ENCODE data around the gene WDR62.

WDR62 gene

DNA sequence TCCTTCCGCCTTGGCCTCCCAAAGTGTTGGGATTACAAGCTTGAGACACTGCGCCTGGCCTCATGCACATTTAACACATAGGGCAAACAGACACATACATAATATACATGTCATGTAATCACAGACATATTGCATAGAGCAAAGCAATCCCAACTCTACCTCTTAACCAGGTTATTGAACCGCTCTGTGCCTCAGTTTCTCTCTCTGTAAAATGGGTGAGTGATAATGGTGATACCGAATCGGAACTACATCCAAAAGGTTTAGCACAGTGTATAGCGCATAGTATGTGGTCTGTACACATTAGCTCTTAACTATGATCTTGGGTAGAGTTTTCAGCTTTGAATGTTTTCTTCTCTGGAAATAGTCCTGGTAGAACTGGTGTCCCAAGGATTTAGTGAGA lies 89.9 kb downstream of the WDR62 start:
- DNase-seq: no peak

DNA sequence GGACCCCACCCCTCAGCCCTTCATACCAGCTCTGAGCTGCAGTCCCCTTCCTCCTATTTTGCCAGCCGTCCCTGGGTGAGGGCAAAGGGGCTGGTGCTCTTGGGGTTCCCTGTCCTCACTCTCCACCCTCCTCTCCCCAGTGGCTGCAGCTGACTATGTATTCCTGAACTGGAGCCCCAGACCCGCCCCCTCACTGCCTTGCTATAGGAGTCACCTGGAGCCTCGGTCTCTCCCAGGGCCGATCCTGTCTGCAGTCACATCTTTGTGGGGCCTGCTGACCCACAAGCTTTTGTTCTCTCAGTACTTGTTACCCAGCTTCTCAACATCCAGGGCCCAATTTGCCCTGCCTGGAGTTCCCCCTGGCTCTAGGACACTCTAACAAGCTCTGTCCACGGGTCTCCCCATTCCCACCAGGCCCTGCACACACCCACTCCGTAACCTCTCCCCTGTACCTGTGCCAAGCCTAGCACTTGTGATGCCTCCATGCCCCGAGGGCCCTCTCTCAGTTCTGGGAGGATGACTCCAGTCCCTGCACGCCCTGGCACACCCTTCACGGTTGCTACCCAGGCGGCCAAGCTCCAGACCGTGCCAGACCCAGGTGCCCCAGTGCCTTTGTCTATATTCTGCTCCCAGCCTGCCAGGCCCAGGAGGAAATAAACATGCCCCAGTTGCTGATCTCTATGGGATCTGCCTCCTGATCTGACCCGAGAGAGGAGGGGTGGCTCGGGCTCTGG lies 95.1 kb downstream of the WDR62 start:
- DNase-seq: no peak

DNA sequence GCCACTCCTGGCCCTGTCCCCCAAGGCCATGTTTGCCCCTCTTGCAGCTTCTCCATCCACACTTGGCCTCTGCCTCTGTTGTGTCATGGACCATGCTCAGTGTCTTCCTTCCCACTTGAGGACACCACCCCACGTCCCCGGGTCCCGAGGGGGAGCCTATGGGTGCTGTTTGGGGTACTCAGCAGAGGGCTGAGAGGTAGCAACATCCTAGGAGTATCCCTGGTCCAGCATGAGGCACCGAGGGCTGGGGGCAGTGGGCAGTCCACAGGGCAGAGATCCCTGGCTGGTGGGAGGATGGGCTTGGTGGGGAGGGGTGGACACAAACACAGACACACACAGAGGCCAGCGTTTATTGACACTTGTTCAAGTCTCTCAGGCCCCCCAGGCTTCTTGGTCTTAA lies 95.9 kb downstream of the WDR62 start:
- no peak for DNase-seq

DNA sequence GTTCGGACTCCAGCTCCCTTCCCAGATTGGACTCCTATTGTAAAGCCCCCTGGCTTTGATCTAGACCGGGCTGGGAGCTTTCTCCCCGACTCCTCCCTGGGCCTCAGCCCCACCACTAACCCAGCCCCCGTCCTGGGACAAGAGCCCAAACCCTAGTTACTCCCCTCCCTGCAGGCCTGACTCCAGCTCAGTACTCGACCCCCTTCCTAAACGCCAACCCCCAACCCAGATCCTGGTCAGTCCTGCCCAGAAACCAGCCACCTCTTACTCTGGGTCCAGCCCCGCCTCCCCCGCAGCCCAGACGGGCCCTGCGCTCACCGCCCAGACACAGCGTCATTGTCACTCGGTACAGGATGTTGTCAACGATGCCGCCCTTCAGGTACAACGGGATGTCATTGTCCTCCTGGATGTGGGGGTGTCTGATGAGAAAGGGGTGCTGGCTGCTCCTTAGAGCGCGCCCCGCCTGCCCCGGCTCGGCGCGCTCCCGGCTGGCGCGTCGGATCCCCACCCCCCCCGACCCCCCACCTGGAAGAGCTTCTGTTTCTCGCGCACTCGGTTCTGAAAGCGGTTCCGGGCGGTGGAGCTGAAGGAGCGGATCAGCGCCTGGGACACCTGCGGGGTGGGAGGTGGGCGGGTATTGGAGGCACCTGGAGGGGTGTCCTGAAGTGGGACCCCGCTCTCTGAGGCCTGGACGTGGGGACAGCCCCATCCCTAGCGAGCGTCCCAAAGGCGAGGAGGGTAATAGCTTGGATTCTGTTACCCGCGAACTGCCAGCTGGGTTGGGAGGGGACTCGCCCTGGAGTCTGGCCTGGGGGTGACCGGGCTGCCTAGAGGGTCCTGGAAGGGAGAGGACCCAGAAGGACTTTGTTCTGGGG lies 96.7 kb downstream of the WDR62 start:
- DNase-seq: no peak

DNA sequence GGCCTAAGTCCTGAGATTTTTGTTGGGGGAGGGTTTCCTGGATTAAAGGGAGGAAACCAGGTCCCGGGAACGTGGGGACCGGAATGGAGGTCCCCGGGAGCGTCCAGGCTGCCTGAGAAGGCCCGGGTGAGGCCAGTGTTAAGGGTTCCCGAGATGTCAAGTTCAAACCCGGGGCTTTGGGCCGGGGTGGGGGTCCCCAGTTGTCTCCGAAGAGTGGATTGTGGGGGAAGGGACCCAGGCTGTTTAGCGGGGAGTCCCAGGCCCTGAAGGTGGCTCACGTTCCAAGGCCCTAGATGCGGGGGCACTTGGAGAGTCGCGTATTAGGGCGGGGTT lies 97.3 kb downstream of the WDR62 start:
- no peak for DNase-seq

DNA sequence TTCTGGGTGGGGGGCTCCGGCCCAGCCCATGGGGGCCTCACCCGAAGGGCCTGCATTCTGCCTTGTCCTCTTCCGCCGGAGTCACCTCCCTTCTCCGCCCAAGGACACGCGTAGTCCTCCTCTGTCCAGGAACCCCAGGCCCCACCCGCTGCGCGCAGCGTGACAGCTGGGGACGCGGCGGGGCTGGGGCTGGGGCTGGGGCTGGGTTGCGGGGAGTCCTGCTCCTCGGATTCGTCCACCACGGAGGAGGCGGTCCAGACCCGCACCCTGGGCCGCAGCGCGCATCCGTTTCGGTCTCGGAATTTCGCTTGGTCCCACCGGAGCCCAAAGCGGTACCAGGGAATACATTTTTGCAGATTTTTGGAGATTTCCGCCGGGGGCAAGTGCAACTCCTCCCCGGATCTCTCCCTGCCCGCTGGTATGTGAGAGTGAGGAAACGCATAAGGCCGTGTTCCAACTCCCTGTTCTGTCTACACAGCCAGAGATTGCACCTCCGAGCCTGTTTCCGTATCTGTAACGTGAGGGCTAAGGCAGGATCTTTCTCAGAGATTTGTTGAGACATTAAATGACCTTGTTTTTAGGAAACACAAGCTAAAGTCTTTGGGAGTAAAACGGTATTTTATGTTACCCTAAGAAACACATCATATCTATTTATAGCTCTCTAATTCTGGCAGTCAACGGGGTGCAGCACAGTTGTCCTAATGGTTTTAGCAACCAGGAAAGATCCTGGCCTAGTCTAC lies 97.8 kb downstream of the WDR62 start, which contains the start of gene COX7A1:
Gene COX7A1, minus strand, starts transcription at position 96 of the 740 bp plus-strand sequence. Its CDS starts 40 bp downstream, at position 56.
- no peak for DNase-seq

DNA sequence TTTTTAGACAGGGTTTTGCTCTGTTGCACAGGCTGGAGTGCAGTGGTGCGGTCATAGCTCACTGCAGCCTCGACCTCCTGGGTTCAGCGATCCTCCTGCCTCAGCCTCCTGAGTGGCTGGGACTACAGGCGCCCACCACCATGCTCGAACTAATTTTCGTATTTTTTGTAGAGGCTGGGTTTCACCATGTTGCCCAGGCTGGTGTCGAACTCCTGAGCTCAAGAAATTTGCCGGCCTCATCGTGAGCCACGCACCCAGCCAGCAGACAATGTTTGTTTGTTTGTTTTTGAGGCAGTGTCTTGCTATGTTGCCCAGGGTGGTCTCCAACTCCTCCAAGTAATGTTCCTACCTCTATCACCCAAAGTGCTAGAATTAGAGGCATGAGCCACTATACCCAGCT lies 98.4 kb downstream of the WDR62 start:
- no peak for DNase-seq
